Loucy (cell line): Measurements from ENCODE around the gene SLC9A2.
A peak's percentile ranks its signal among the peaks of the same experiment; 100 is the strongest.

Experiments used
- H2AFZ ChIP-seq: fragments of 200-600 bp; sonication (generic); 2 replicates; pipeline ENCODE4 v1.6.0; 2016; ENCODE audit warnings: antibody characterized with exemption, mild to moderate bottlenecking, low read length, moderate library complexity
- H3F3A ChIP-seq: fragments of 200-600 bp; 2 replicates; pipeline ENCODE4 v1.6.0; 2016; ENCODE audit warnings: antibody characterized with exemption, low read depth, mild to moderate bottlenecking
- H3K27me3 ChIP-seq: fragments of 200-600 bp; sonication (generic); 2 replicates; pipeline ENCODE4 v1.6.1; 2014; ENCODE audit warnings: low read length, mild to moderate bottlenecking; ENCODE audit not compliant: insufficient read depth, poor library complexity, severe bottlenecking
- H3K36me3 ChIP-seq: fragments of 200-600 bp; sonication (generic); 2 replicates; pipeline ENCODE4 v1.6.1; 2016; ENCODE audit warnings: low read length; ENCODE audit not compliant: insufficient read depth
- H3K4me1 ChIP-seq: fragments of 200-600 bp; sonication (generic); 2 replicates; pipeline ENCODE4 v1.5.1; 2014; ENCODE audit warnings: low read length, mild to moderate bottlenecking; ENCODE audit not compliant: insufficient read depth, poor library complexity, severe bottlenecking
- H3K4me2 ChIP-seq: fragments of 200-600 bp; sonication (generic); 2 replicates; pipeline ENCODE4 v1.6.0; 2014; ENCODE audit warnings: antibody characterized with exemption, low read length, low read depth, mild to moderate bottlenecking; ENCODE audit not compliant: poor library complexity, severe bottlenecking
- H3K4me3 ChIP-seq: fragments of 200-600 bp; sonication (generic); 2 replicates; pipeline ENCODE4 v1.5.1; 2014; ENCODE audit warnings: low read length, mild to moderate bottlenecking, mixed read lengths; ENCODE audit not compliant: poor library complexity, severe bottlenecking
- H3K79me2 ChIP-seq: fragments of 200-600 bp; sonication (generic); 2 replicates; pipeline ENCODE4 v1.6.1; 2014; ENCODE audit warnings: low read length; ENCODE audit not compliant: insufficient read depth
- H3K9ac ChIP-seq: fragments of 200-600 bp; sonication (generic); 2 replicates; pipeline ENCODE4 v1.6.0; 2014; ENCODE audit warnings: mild to moderate bottlenecking, low read depth, low read length, moderate library complexity; ENCODE audit not compliant: poor library complexity, severe bottlenecking
- H3K9me2 ChIP-seq: fragments of 200-600 bp; sonication (generic); replicated peaks from 2 replicates; pipeline ENCODE4 v1.6.1; 2016; ENCODE audit warnings: low read depth, low read length, mixed read lengths
- H3K9me3 ChIP-seq: fragments of 200-600 bp; sonication (generic); 2 replicates; pipeline ENCODE4 v1.6.1; 2014; ENCODE audit warnings: mild to moderate bottlenecking, antibody characterized with exemption, low read length, low read depth; ENCODE audit not compliant: insufficient read depth
- H4K20me1 ChIP-seq: fragments of 200-600 bp; sonication (generic); 2 replicates; pipeline ENCODE4 v1.6.0; 2014; ENCODE audit warnings: antibody characterized with exemption, low read length, mild to moderate bottlenecking; ENCODE audit not compliant: insufficient read depth, poor library complexity, severe bottlenecking
- EZH2phosphoT487 ChIP-seq: fragments of 200-600 bp; IDR thresholded peaks from 2 replicates; pipeline ENCODE4 v1.6.1; 2018; ENCODE audit warnings: antibody characterized with exemption, mild to moderate bottlenecking, moderate library complexity, borderline replicate concordance
- TF ChIP-seq, protein P1 (sequence below): fragments of 200-600 bp; sonication (generic); conservative IDR thresholded peaks from 2 replicates; pipeline ENCODE4 v1.5.1; 2014; ENCODE audit warnings: mild to moderate bottlenecking, antibody characterized with exemption, low read length

Gene SLC9A2

GRCh38 chr2:102686479-102687439 is 67.4 kb downstream of the SLC9A2 start:
- H3K79me2 ChIP-seq = no peaks in the 10 kb centered on the region
- peak overlapping the region; percentile 41; the same call in 1 of the 2 replicates for H2AFZ ChIP-seq
- no peak overlapping the region for H3K4me3 ChIP-seq
- H3K9me3 ChIP-seq = no peaks in the 10 kb centered on the region
- H4K20me1 ChIP-seq = no peaks in the 10 kb centered on the region
- no peaks in the 10 kb centered on the region for H3F3A ChIP-seq
- TF ChIP-seq EZH2phosphoT487 = no peak
- TF ChIP-seq, protein P1, sequence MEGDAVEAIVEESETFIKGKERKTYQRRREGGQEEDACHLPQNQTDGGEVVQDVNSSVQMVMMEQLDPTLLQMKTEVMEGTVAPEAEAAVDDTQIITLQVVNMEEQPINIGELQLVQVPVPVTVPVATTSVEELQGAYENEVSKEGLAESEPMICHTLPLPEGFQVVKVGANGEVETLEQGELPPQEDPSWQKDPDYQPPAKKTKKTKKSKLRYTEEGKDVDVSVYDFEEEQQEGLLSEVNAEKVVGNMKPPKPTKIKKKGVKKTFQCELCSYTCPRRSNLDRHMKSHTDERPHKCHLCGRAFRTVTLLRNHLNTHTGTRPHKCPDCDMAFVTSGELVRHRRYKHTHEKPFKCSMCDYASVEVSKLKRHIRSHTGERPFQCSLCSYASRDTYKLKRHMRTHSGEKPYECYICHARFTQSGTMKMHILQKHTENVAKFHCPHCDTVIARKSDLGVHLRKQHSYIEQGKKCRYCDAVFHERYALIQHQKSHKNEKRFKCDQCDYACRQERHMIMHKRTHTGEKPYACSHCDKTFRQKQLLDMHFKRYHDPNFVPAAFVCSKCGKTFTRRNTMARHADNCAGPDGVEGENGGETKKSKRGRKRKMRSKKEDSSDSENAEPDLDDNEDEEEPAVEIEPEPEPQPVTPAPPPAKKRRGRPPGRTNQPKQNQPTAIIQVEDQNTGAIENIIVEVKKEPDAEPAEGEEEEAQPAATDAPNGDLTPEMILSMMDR = no peak
- H3K9me2 ChIP-seq = no peaks in the 10 kb centered on the region
- H3K4me1 ChIP-seq = peaks cover 3% of the 10 kb centered on the region
- H3K27me3 ChIP-seq = no peaks in the 10 kb centered on the region
- no peak overlapping the region for H3K9ac ChIP-seq
- no peaks in the 10 kb centered on the region for H3K36me3 ChIP-seq
- no peak overlapping the region for H3K4me2 ChIP-seq

DNA sequence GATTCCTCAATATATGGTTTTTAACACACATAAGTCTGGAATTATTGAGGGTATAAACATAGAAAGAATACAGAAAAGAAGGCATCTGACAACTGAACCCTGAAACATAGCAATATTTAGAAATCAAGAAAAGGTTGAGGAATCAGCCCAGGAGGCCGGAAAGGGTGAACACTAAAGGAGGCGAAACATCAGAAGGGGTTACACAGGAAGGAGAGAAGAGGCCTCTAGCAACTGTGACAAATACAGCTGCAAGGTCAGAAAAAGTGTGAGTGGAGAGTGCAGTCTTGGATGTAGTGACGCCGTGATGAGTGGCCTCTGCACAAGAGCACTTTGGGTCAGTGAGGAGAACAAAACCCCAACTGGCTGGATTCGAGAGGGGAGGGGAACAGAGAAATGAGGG is 70.7 kb downstream of the SLC9A2 start:
- H4K20me1 ChIP-seq = no peaks in the 10 kb centered on the region
- H3K9me3 ChIP-seq = no peaks in the 10 kb centered on the region
- no peaks in the 10 kb centered on the region for H3F3A ChIP-seq
- no peak overlapping the region for H2AFZ ChIP-seq
- H3K4me3 ChIP-seq = no peak overlapping the region
- H3K36me3 ChIP-seq = no peaks in the 10 kb centered on the region
- H3K79me2 ChIP-seq = no peaks in the 10 kb centered on the region
- TF ChIP-seq EZH2phosphoT487 = no peak
- TF ChIP-seq, protein P1 = no peak
- no peaks in the 10 kb centered on the region for H3K27me3 ChIP-seq
- no peaks in the 10 kb centered on the region for H3K9me2 ChIP-seq
- H3K4me2 ChIP-seq = no peak overlapping the region
- no peak overlapping the region for H3K9ac ChIP-seq
- H3K4me1 ChIP-seq = peaks cover 3% of the 10 kb centered on the region

DNA sequence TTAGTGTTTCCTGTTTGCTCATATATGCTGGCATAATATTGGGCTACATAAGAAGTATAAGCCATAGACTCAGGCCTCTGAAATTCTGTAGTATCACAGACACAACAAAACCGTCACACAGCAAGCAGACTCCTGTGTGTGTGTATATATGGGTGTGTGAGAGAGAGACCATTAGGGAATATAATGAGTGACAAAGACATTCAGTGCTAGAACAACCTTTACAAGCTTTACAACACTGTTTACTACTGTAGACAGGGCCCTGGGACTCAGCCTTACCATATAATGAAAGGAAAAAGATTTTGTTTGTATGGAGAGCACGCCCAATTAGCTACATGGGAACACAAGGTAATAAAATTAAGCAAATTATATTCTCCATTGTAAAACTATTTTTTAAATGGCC is 77.1 kb downstream of the SLC9A2 start:
- H3K79me2 ChIP-seq = no peaks in the 10 kb centered on the region
- no peak for TF ChIP-seq EZH2phosphoT487
- TF ChIP-seq, protein P1 = no peak
- no peak overlapping the region for H3K4me3 ChIP-seq
- no peaks in the 10 kb centered on the region for H3K36me3 ChIP-seq
- no peaks in the 10 kb centered on the region for H3K4me1 ChIP-seq
- H2AFZ ChIP-seq = no peak overlapping the region
- no peaks in the 10 kb centered on the region for H3K9me3 ChIP-seq
- no peaks in the 10 kb centered on the region for H3F3A ChIP-seq
- H3K4me2 ChIP-seq = no peak overlapping the region
- no peaks in the 10 kb centered on the region for H3K9me2 ChIP-seq
- H3K9ac ChIP-seq = no peak overlapping the region
- H4K20me1 ChIP-seq = no peaks in the 10 kb centered on the region
- H3K27me3 ChIP-seq = no peaks in the 10 kb centered on the region
